HG03039 (cell line): ENCODE results near the gene MSANTD4.
"Not testable (repeated sequence)": the region's sequence is repeated elsewhere in the genome, so short reads cannot be mapped to it uniquely, and the experiment has no call there.

Experiments
- ATAC-seq: cut with Tn5 transposase; IDR thresholded peaks from one replicate; pipeline ENCODE4 v1.9.1; 2021; ENCODE audit warnings: mild to moderate bottlenecking, moderate library complexity; ENCODE audit not compliant: unreplicated experiment

MSANTD4 gene

GRCh38 chr11:106014620-106015019 lies 7.4 kb downstream of the MSANTD4 start:
- no peak for ATAC-seq

GRCh38 chr11:106014035-106014434 lies 8.0 kb downstream of the MSANTD4 start:
- no peak for ATAC-seq

- ATAC-seq: no peak
Observed at GRCh38 chr11:106012744-106013143, 9.3 kb downstream of the MSANTD4 start.

- no peak for ATAC-seq
Observed at GRCh38 chr11:106011481-106011880, 10.6 kb downstream of the MSANTD4 start.

- ATAC-seq: not testable (repeated sequence)
Observed at GRCh38 chr11:106003094-106003493, 18.9 kb downstream of the MSANTD4 start.

- no peak for ATAC-seq
Observed at GRCh38 chr11:106001304-106002012, 20.6 kb downstream of the MSANTD4 start.

- ATAC-seq: no peak
Observed at GRCh38 chr11:105991888-105992287, 30.2 kb downstream of the MSANTD4 start.

- ATAC-seq: no peak
Observed at GRCh38 chr11:105989124-105989523, 32.9 kb downstream of the MSANTD4 start.

GRCh38 chr11:105988197-105988596 lies 33.8 kb downstream of the MSANTD4 start:
- no peak for ATAC-seq

GRCh38 chr11:105986554-105986953 lies 35.5 kb downstream of the MSANTD4 start:
- ATAC-seq: no peak

- no peak for ATAC-seq
Observed at GRCh38 chr11:105979997-105980703, 41.9 kb downstream of the MSANTD4 start.

- ATAC-seq: no peak
Observed at GRCh38 chr11:105975128-105975527, 46.9 kb downstream of the MSANTD4 start.

GRCh38 chr11:105969756-105970155 lies 52.3 kb downstream of the MSANTD4 start:
- ATAC-seq: no peak

- no peak for ATAC-seq
Observed at GRCh38 chr11:105968021-105968697, 53.9 kb downstream of the MSANTD4 start.

GRCh38 chr11:105960252-105961245 lies 61.5 kb downstream of the MSANTD4 start:
- ATAC-seq: no peak
